Neutrophil (primary cell): ENCODE measurements around the gene RALGAPA2.

Source experiments
- H3K27ac ChIP-seq: fragments of 200-600 bp; sonication (generic); 2 replicates; pipeline ENCODE4 v1.5.1; 2016; ENCODE audit warnings: mild to moderate bottlenecking, moderate library complexity
- H3K27me3 ChIP-seq: fragments of 200-600 bp; sonication (generic); 2 replicates; pipeline ENCODE4 v1.6.0; 2016; ENCODE audit warnings: mild to moderate bottlenecking
- H3K36me3 ChIP-seq: fragments of 200-600 bp; sonication (generic); 2 replicates; pipeline ENCODE4 v1.5.1; 2017
- H3K4me1 ChIP-seq, 2 experiments: fragments of 200-600 bp in 1 of 2; sonication (generic) in 1 of 2; 1 replicate in 1 of 2; 2 replicates in 1 of 2; pipeline versions ENCODE4 v1.5.1 to v1.6.1; 2013 to 2016; ENCODE audit warnings: low read depth in 1 of 2, low read length in 1 of 2, mild to moderate bottlenecking in 1 of 2, moderate library complexity in 1 of 2; ENCODE audit not compliant: control insufficient read depth in 1 of 2, insufficient read depth in 1 of 2
- H3K4me3 ChIP-seq, 2 experiments: fragments of 200-600 bp in 1 of 2; sonication (generic) in 1 of 2; 1 replicate in 1 of 2; 2 replicates in 1 of 2; pipeline ENCODE4 v1.5.1; 2013 to 2016; ENCODE audit warnings: low read depth in 1 of 2, low read length in 1 of 2, mild to moderate bottlenecking in 1 of 2, moderate library complexity in 1 of 2
- H3K9me3 ChIP-seq: fragments of 200-600 bp; sonication (generic); 2 replicates; pipeline ENCODE4 v1.5.1; 2016
- CTCF ChIP-seq: fragments of 200-600 bp; sonication (generic); IDR thresholded peaks from 2 replicates; pipeline ENCODE4 v1.5.1; 2016; ENCODE audit warnings: antibody characterized with exemption

RALGAPA2 gene

DNA sequence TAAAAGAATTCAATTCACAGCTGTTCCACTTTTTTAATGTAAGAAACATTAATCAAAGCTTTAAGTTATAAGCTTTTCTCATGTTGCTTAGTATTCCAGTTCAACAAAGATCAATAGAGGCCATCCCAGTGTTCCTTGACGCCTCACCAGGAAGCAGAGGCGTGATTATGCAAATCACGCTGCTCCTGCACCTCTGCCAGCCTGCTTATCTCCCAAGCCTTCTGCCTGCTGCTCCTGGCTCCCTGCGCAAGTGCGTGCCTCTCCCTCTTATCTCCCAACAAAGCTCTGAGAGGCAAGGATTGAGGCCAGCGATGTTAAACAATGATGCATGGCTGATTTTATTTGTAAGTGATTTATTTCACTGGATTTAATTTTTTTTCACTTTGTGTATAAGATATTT, 301.8 kb downstream of the RALGAPA2 start:
- H3K4me1 ChIP-seq, result no peaks in the 10 kb centered on the region
- no peak overlapping the region for H3K4me3 ChIP-seq
- H3K27ac ChIP-seq, result no peak overlapping the region
- H3K36me3 ChIP-seq, result peaks cover 68% of the 10 kb centered on the region
- no peaks in the 10 kb centered on the region for H3K27me3 ChIP-seq
- no peak for TF ChIP-seq CTCF
- no peaks in the 10 kb centered on the region for H3K9me3 ChIP-seq

- Histone ChIP-seq H3K4me1 (no peaks in the 10 kb centered on the region), H3K36me3 (peaks cover 77% of the 10 kb centered on the region), H3K27me3 (no peaks in the 10 kb centered on the region), H3K27ac (no peak overlapping the region), H3K9me3 (no peaks in the 10 kb centered on the region), H3K4me3 (no peak overlapping the region)
- TF ChIP-seq CTCF, result no peak
Measured at GRCh38 chr20:20409331-20409730, 303.1 kb downstream of the RALGAPA2 start.

DNA sequence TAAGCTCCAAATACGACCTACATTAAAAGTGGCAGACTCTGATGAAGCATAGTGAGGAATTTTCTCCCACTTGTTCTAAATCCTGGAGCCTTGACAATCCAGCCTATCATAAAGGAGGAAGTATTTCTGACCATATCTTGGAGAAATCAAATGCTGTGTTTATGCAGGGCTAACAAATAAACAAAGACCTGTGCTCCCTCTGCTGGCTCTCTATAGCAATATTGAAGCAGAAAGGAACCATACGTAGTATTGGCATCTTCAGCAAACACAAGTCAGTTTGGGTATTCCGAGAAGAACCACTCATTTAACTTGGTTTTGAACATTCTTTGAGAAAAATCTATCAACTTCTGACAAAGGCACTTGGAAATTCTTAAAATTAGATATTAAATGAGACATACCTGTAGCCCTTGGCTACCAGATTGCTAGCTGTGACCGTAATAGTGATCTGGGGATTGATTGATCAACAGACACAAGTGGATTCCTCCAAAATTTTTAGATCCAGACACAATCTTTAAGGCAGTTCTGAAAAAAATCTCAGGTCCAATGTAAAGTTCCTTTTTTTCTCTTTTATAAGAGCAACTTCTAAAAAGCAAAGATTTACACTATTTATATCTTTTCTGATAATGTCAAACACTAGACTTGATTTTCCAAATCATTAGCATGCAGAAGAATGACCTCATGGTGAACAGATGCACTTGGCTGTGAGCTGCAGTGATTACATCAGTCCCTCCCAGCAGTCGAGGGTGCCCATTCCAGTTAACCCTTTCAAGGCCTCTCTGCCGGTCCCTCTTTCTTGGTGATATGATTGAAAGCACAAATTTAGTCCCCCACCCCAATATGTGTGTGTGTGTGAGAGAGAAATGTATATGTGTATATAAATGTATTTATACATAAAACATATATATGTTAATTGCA, 304.3 kb downstream of the RALGAPA2 start:
- TF ChIP-seq CTCF, result no peak

GRCh38 chr20:20406306-20406705, 306.1 kb downstream of the RALGAPA2 start:
- peaks cover 92% of the 10 kb centered on the region for H3K36me3 ChIP-seq
- H3K4me1 ChIP-seq, result no peaks in the 10 kb centered on the region
- H3K27ac ChIP-seq, result no peak overlapping the region
- no peak overlapping the region for H3K4me3 ChIP-seq
- no peaks in the 10 kb centered on the region for H3K9me3 ChIP-seq
- TF ChIP-seq CTCF, result no peak
- no peaks in the 10 kb centered on the region for H3K27me3 ChIP-seq

More for the DNA sequence above, 304.3 kb downstream of the RALGAPA2 start:
- Histone ChIP-seq H3K36me3 (peaks cover 82% of the 10 kb centered on the region), H3K27ac (no peak overlapping the region), H3K4me1 (no peaks in the 10 kb centered on the region), H3K27me3 (no peaks in the 10 kb centered on the region), H3K4me3 (no peak overlapping the region), H3K9me3 (no peaks in the 10 kb centered on the region)

GRCh38 chr20:20405623-20406022, 306.8 kb downstream of the RALGAPA2 start:
- H3K4me3 ChIP-seq, result no peak overlapping the region
- H3K27ac ChIP-seq, result no peak overlapping the region
- H3K27me3 ChIP-seq, result no peaks in the 10 kb centered on the region
- H3K36me3 ChIP-seq, result peaks cover 90% of the 10 kb centered on the region
- TF ChIP-seq CTCF, result no peak
- no peaks in the 10 kb centered on the region for H3K9me3 ChIP-seq
- no peaks in the 10 kb centered on the region for H3K4me1 ChIP-seq
